ENCODE measurements around the gene RNF133. TPM values are rescaled to one million over a fixed set of nuclear protein-coding genes. Genes with fewer than 3 reads are reported as not detected.

RNF133 gene
- total RNA-seq, 1 donor from 2014 or later = not detected

DNA sequence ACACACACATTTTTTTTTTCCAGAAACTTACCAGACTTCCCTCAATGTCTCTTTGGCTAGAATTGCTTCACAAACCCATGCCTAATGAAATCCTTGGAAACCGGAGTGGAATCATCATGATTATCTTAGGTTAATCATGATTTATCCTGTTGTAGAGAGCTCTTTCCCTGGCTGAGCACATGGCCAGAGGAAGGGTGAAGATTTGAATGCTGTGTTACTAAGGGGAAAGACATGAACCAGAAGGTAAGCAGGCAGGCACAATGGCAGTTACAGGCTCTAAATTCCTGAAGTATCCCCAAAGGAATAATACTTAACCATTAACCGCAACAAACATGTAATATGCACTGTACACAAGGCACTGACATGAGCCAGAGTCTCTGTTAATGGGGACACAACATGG, 7.9 kb upstream of the RNF133 start:
- TF ChIP-seq, protein P1, sequence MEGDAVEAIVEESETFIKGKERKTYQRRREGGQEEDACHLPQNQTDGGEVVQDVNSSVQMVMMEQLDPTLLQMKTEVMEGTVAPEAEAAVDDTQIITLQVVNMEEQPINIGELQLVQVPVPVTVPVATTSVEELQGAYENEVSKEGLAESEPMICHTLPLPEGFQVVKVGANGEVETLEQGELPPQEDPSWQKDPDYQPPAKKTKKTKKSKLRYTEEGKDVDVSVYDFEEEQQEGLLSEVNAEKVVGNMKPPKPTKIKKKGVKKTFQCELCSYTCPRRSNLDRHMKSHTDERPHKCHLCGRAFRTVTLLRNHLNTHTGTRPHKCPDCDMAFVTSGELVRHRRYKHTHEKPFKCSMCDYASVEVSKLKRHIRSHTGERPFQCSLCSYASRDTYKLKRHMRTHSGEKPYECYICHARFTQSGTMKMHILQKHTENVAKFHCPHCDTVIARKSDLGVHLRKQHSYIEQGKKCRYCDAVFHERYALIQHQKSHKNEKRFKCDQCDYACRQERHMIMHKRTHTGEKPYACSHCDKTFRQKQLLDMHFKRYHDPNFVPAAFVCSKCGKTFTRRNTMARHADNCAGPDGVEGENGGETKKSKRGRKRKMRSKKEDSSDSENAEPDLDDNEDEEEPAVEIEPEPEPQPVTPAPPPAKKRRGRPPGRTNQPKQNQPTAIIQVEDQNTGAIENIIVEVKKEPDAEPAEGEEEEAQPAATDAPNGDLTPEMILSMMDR (IDR thresholded peaks at IDR 0.05; ENCODE audit: unreplicated experiment) = no peak
- no peaks in the 10 kb centered on the region for H3K4me1 Mint-ChIP-seq (ENCODE audit: low read depth)
- H3K27ac Mint-ChIP-seq = no peak overlapping the region
- no peak overlapping the region for H3K4me3 Mint-ChIP-seq (ENCODE audit: low read depth)
- H3K9me3 Mint-ChIP-seq (ENCODE audit: low read depth) = no peaks in the 10 kb centered on the region
- no peak for DNase-seq (ENCODE audit: low spot score, unreplicated experiment)
- H3K36me3 Mint-ChIP-seq (ENCODE audit: insufficient read depth) = no peaks in the 10 kb centered on the region
- no peaks in the 10 kb centered on the region for H3K27me3 Mint-ChIP-seq

DNA sequence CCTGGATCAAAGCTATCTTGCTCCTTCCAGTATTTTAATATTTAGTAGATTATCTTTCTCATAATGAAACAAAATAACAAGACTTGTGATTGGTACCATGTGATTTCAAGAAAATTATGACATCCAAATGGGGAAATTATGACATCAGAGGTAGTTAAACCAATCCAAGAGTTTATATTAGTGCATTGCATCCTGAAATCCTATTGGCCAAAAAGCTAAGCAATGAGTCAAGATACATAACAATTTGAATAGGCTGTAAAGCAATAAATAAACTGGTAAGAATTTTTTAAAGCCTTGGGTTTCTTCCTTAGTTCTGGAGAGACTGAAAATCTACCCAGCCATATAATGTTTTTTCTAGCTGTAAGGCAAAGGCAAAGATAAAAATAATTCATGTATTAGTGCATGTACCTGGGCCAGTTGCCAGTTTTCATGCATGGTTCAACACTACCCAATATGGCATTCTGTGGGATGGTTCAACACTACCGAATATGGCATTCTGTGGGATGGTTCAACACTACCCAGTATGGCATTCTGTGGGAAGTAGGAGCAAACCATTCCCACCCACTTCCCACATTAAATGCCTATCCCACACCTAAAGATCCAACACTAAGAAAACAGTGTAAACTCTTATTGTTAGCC, 4.1 kb upstream of the RNF133 start, which contains the start of gene RNF148:
TSS of gene RNF148 (minus strand) at position 51 of the 639 bp plus-strand sequence. CDS start 172 bp downstream, outside the sequence.
- no peaks in the 10 kb centered on the region for H3K36me3 Mint-ChIP-seq (ENCODE audit: insufficient read depth)
- H3K27me3 Mint-ChIP-seq = no peaks in the 10 kb centered on the region
- H3K27ac Mint-ChIP-seq = no peak within 1 kb of the TSS
- H3K9me3 Mint-ChIP-seq (ENCODE audit: low read depth) = no peaks in the 10 kb centered on the region
- TF ChIP-seq, protein P1 (IDR thresholded peaks at IDR 0.05; ENCODE audit: unreplicated experiment) = no peak
- no peaks in the 10 kb centered on the region for H3K4me1 Mint-ChIP-seq (ENCODE audit: low read depth)
- DNase-seq (ENCODE audit: low spot score, unreplicated experiment) = no peak
- no peak within 1 kb of the TSS for H3K4me3 Mint-ChIP-seq (ENCODE audit: low read depth)

DNA sequence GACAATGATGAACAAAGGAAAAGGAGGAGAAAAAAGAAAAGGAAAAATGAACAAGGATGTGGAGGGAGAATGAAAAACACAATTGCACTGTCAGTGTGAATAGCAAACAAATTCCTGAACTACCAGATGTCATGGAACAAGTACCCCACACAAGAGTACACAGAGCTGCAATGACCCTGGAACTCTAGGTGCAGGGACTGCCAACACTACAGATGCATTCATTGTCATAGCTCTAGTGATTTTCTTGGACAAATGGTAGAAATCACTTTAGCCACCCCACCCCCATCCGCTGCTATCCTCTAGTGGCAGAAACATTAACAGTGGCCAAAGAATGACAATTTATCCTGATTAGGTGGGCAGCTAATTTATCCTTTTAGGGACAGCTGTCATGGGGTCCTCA, 3.1 kb downstream of the RNF133 start:
- H3K27me3 Mint-ChIP-seq = no peaks in the 10 kb centered on the region
- no peaks in the 10 kb centered on the region for H3K36me3 Mint-ChIP-seq (ENCODE audit: insufficient read depth)
- TF ChIP-seq, protein P1 (IDR thresholded peaks at IDR 0.05; ENCODE audit: unreplicated experiment) = no peak
- no peak overlapping the region for H3K4me3 Mint-ChIP-seq (ENCODE audit: low read depth)
- peaks cover 5% of the 10 kb centered on the region for H3K9me3 Mint-ChIP-seq (ENCODE audit: low read depth)
- H3K27ac Mint-ChIP-seq = no peak overlapping the region
- no peak for DNase-seq (ENCODE audit: low spot score, unreplicated experiment)
- H3K4me1 Mint-ChIP-seq (ENCODE audit: low read depth) = peaks cover 9% of the 10 kb centered on the region

DNA sequence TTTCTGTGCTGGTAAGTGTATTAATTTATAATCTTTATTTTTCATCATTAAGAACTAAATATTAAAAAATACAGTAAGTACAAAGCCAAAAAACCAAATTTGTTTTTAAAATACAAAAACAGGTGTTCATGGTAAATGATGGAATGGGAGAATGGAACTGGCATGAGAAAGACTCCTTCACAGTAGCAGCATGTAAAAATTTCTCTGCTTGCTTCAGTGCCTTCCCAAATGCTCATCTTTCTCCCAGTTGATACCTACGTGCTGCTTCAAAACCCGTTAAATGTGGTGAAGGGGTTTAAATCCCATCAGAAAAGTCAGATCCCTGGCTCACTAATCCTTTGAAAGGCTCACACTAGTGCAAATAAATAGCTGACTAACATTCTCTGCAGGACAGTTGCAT, 4.2 kb downstream of the RNF133 start:
- no peak overlapping the region for H3K4me3 Mint-ChIP-seq (ENCODE audit: low read depth)

DNA sequence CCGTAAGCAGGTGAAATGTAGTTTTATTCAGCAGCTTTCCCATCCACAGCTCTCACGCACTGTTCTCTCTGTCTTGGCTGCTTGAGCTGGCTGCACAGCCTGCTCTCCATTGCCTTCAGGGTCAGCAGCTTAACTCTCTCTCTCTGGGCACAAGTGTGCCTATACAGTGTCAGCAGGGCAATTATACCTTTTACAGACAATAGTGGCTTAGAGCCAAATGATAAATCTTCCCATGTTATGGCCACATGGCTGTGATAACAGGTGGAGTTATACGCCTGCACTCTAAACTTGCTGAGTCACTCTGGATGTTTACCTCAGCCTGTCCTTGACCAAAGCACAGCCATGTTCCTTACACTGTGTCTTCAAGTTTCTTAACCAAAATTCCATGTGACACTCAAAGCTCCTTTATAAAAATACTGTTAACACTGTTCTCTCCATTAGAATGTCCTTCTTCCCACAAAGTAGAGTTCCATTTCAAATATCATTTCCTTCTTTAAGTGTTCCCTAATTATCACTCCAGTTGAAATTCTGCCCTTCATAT, 6.1 kb downstream of the RNF133 start:
- Mint-ChIP-seq H3K9me3 (ENCODE audit: low read depth) (peaks cover 5% of the 10 kb centered on the region), H3K4me3 (ENCODE audit: low read depth) (no peak overlapping the region), H3K4me1 (ENCODE audit: low read depth) (peaks cover 9% of the 10 kb centered on the region), H3K36me3 (ENCODE audit: insufficient read depth) (no peaks in the 10 kb centered on the region), H3K27me3 (no peaks in the 10 kb centered on the region), H3K27ac (no peak overlapping the region)
- no peak for DNase-seq (ENCODE audit: low spot score, unreplicated experiment)
- TF ChIP-seq, protein P1 (IDR thresholded peaks at IDR 0.05; ENCODE audit: unreplicated experiment) = no peak

More for the DNA sequence above, 4.2 kb downstream of the RNF133 start:
- H3K27me3 Mint-ChIP-seq = no peaks in the 10 kb centered on the region
- H3K9me3 Mint-ChIP-seq (ENCODE audit: low read depth) = peaks cover 5% of the 10 kb centered on the region
- no peak for DNase-seq (ENCODE audit: low spot score, unreplicated experiment)
- TF ChIP-seq, protein P1 (IDR thresholded peaks at IDR 0.05; ENCODE audit: unreplicated experiment) = no peak
- H3K36me3 Mint-ChIP-seq (ENCODE audit: insufficient read depth) = no peaks in the 10 kb centered on the region
- no peak overlapping the region for H3K27ac Mint-ChIP-seq
- H3K4me1 Mint-ChIP-seq (ENCODE audit: low read depth) = peaks cover 9% of the 10 kb centered on the region

Data from progenitor cell of endocrine pancreas (in vitro differentiated cells).